Stimulated activated naive CD8-positive, alpha-beta T cell treated with anti-CD3 and anti-CD28 coated beads, Interleukin-15, amount 100 ng/mL, for 72 hours (primary cell): Measurements from ENCODE around the gene AIG1.

ENCODE experiments used
- ATAC-seq: fragments of 150-1000 bp; cut with Tn5 transposase; 2 replicates; pipeline ENCODE4 v1.10.0; 2021; ENCODE audit warnings: mild to moderate bottlenecking, moderate library complexity
- DNase-seq, 2 donors: peaks; one replicate each; pipeline ENCODE4 v3.0.0; 2021 to 2022
- H3K27ac Mint-ChIP-seq, 2 donors: one replicate each; pipeline ENCODE4 v1.8.0; 2022; ENCODE audit warnings: mild to moderate bottlenecking in 2 of 2, mixed read lengths in 2 of 2, moderate library complexity in 2 of 2
- H3K27me3 Mint-ChIP-seq: one replicate; pipeline ENCODE4 v1.8.0; 2022; ENCODE audit warnings: mixed read lengths
- H3K4me1 Mint-ChIP-seq: one replicate; pipeline ENCODE4 v1.8.0; 2022; ENCODE audit warnings: mild to moderate bottlenecking, mixed read lengths
- H3K4me3 Mint-ChIP-seq, 2 donors: one replicate each; pipeline ENCODE4 v1.8.0; 2022; ENCODE audit warnings: mild to moderate bottlenecking in 2 of 2, mixed read lengths in 2 of 2, moderate library complexity in 1 of 2
- H3K9me3 Mint-ChIP-seq, 2 donors: one replicate each; pipeline ENCODE4 v1.8.0; 2022; ENCODE audit warnings: mixed read lengths in 2 of 2

AIG1 gene

GRCh38 chr6:143221698-143222097 lies 161.0 kb downstream of the AIG1 start:
- Mint-ChIP-seq H3K9me3 (no peaks in the 10 kb centered on the region), H3K27me3 (no peaks in the 10 kb centered on the region), H3K27ac (peak overlapping the region in 1 of 2 donors; percentile 7), H3K4me3 (no peak overlapping the region), H3K4me1 (peaks cover 5% of the 10 kb centered on the region)
- DNase-seq (no peak), ATAC-seq (no peak)

- no peak for ATAC-seq
- H3K27ac Mint-ChIP-seq: no peak overlapping the region
Measured at GRCh38 chr6:143222310-143222709, 161.6 kb downstream of the AIG1 start.

GRCh38 chr6:143222801-143223231 lies 162.1 kb downstream of the AIG1 start:
- H3K9me3 Mint-ChIP-seq: no peaks in the 10 kb centered on the region
- no peak overlapping the region for H3K4me3 Mint-ChIP-seq
- DNase-seq (no peak), ATAC-seq (no peak)
- no peaks in the 10 kb centered on the region for H3K27me3 Mint-ChIP-seq
- no peak overlapping the region for H3K27ac Mint-ChIP-seq
- peaks cover 5% of the 10 kb centered on the region for H3K4me1 Mint-ChIP-seq

More at GRCh38 chr6:143222310-143222709, 161.6 kb downstream of the AIG1 start:
- Mint-ChIP-seq H3K27me3 (no peaks in the 10 kb centered on the region), H3K4me3 (no peak overlapping the region), H3K4me1 (peaks cover 5% of the 10 kb centered on the region), H3K9me3 (no peaks in the 10 kb centered on the region)
- no peak for DNase-seq

- H3K4me3 Mint-ChIP-seq: no peak overlapping the region
- DNase-seq (no peak), ATAC-seq (no peak)
- H3K9me3 Mint-ChIP-seq: peaks cover 0 to 6% of the 10 kb centered on the region in 2 donors
- H3K4me1 Mint-ChIP-seq: peaks cover 5% of the 10 kb centered on the region
- no peaks in the 10 kb centered on the region for H3K27me3 Mint-ChIP-seq
- no peak overlapping the region for H3K27ac Mint-ChIP-seq
Measured at GRCh38 chr6:143223895-143224294, 163.2 kb downstream of the AIG1 start.

GRCh38 chr6:143224516-143224915 lies 163.8 kb downstream of the AIG1 start:
- Mint-ChIP-seq H3K27me3 (no peaks in the 10 kb centered on the region), H3K27ac (peak overlapping the region in 1 of 2 donors; percentile 33), H3K4me3 (no peak overlapping the region), H3K4me1 (peaks cover 5% of the 10 kb centered on the region), H3K9me3 (peaks cover 0 to 6% of the 10 kb centered on the region in 2 donors)
- ATAC-seq (no peak), DNase-seq (no peak)

GRCh38 chr6:143225929-143226328 lies 165.2 kb downstream of the AIG1 start:
- peaks cover 0 to 6% of the 10 kb centered on the region in 2 donors for H3K9me3 Mint-ChIP-seq
- ATAC-seq (no peak), DNase-seq (no peak)
- no peak overlapping the region for H3K27ac Mint-ChIP-seq
- H3K4me1 Mint-ChIP-seq: no peaks in the 10 kb centered on the region
- no peak overlapping the region for H3K4me3 Mint-ChIP-seq
- no peaks in the 10 kb centered on the region for H3K27me3 Mint-ChIP-seq

GRCh38 chr6:143227675-143228074 lies 167.0 kb downstream of the AIG1 start:
- H3K9me3 Mint-ChIP-seq: peaks cover 0 to 6% of the 10 kb centered on the region in 2 donors
- no peaks in the 10 kb centered on the region for H3K27me3 Mint-ChIP-seq
- ATAC-seq: no peak
- H3K4me3 Mint-ChIP-seq: no peak overlapping the region
- H3K27ac Mint-ChIP-seq: no peak overlapping the region
- H3K4me1 Mint-ChIP-seq: no peaks in the 10 kb centered on the region
- DNase-seq: no peak

- Mint-ChIP-seq H3K9me3 (peaks cover 0 to 6% of the 10 kb centered on the region in 2 donors), H3K4me3 (no peak overlapping the region), H3K4me1 (no peaks in the 10 kb centered on the region), H3K27me3 (no peaks in the 10 kb centered on the region), H3K27ac (no peak overlapping the region)
- DNase-seq (no peak), ATAC-seq (peak; percentile 55)
Measured at GRCh38 chr6:143229400-143229799, 168.7 kb downstream of the AIG1 start.

GRCh38 chr6:143232849-143233248 lies 172.2 kb downstream of the AIG1 start:
- H3K4me1 Mint-ChIP-seq: no peaks in the 10 kb centered on the region
- H3K27ac Mint-ChIP-seq: no peak overlapping the region
- no peak for ATAC-seq

GRCh38 chr6:143233554-143234285 lies 173.0 kb downstream of the AIG1 start:
- H3K27ac Mint-ChIP-seq: no peak overlapping the region
- DNase-seq: no peak
- no peaks in the 10 kb centered on the region for H3K4me1 Mint-ChIP-seq

More at GRCh38 chr6:143232849-143233248, 172.2 kb downstream of the AIG1 start:
- no peaks in the 10 kb centered on the region for H3K27me3 Mint-ChIP-seq
- DNase-seq: peak; percentile 5 to 26
- H3K4me3 Mint-ChIP-seq: no peak overlapping the region
- peaks cover 0 to 6% of the 10 kb centered on the region in 2 donors for H3K9me3 Mint-ChIP-seq

GRCh38 chr6:143234734-143235133 lies 174.0 kb downstream of the AIG1 start:
- ATAC-seq: no peak
- Mint-ChIP-seq H3K27me3 (no peaks in the 10 kb centered on the region), H3K4me1 (no peaks in the 10 kb centered on the region), H3K27ac (no peak overlapping the region), H3K9me3 (peaks cover 7 to 8% of the 10 kb centered on the region in 2 donors), H3K4me3 (no peak overlapping the region)
- DNase-seq: no peak

More at GRCh38 chr6:143233554-143234285, 173.0 kb downstream of the AIG1 start:
- Mint-ChIP-seq H3K4me3 (no peak overlapping the region), H3K27me3 (no peaks in the 10 kb centered on the region), H3K9me3 (peaks cover 1 to 6% of the 10 kb centered on the region in 2 donors)
- ATAC-seq: no peak

- no peak overlapping the region for H3K4me3 Mint-ChIP-seq
- no peaks in the 10 kb centered on the region for H3K4me1 Mint-ChIP-seq
- ATAC-seq: no peak
- no peak overlapping the region for H3K27ac Mint-ChIP-seq
- DNase-seq: no peak
- no peaks in the 10 kb centered on the region for H3K27me3 Mint-ChIP-seq
- H3K9me3 Mint-ChIP-seq: peaks cover 7 to 8% of the 10 kb centered on the region in 2 donors
Measured at GRCh38 chr6:143236151-143236798, 175.6 kb downstream of the AIG1 start.

- no peak overlapping the region for H3K27ac Mint-ChIP-seq
- H3K4me1 Mint-ChIP-seq: no peaks in the 10 kb centered on the region
- peaks cover 7 to 8% of the 10 kb centered on the region in 2 donors for H3K9me3 Mint-ChIP-seq
- DNase-seq: no peak
- no peaks in the 10 kb centered on the region for H3K27me3 Mint-ChIP-seq
- no peak for ATAC-seq
- no peak overlapping the region for H3K4me3 Mint-ChIP-seq
Measured at GRCh38 chr6:143238306-143238705, 177.6 kb downstream of the AIG1 start.

GRCh38 chr6:143241111-143241510 lies 180.4 kb downstream of the AIG1 start:
- DNase-seq (no peak), ATAC-seq (no peak)
- no peaks in the 10 kb centered on the region for H3K27me3 Mint-ChIP-seq
- H3K4me1 Mint-ChIP-seq: no peaks in the 10 kb centered on the region
- no peak overlapping the region for H3K4me3 Mint-ChIP-seq
- H3K27ac Mint-ChIP-seq: peak overlapping the region in 1 of 2 donors; percentile 6
- peaks cover 8 to 9% of the 10 kb centered on the region in 2 donors for H3K9me3 Mint-ChIP-seq

- DNase-seq: no peak
- H3K4me3 Mint-ChIP-seq: no peak overlapping the region
- no peak overlapping the region for H3K27ac Mint-ChIP-seq
- no peak for ATAC-seq
- no peaks in the 10 kb centered on the region for H3K4me1 Mint-ChIP-seq
- H3K9me3 Mint-ChIP-seq: peaks cover 8 to 13% of the 10 kb centered on the region in 2 donors
- H3K27me3 Mint-ChIP-seq: no peaks in the 10 kb centered on the region
Measured at GRCh38 chr6:143241911-143242310, 181.2 kb downstream of the AIG1 start.

- Mint-ChIP-seq H3K9me3 (peaks cover under 1 to 11% of the 10 kb centered on the region in 2 donors), H3K27me3 (no peaks in the 10 kb centered on the region), H3K27ac (no peak overlapping the region), H3K4me1 (peaks cover 8% of the 10 kb centered on the region), H3K4me3 (no peak overlapping the region)
- ATAC-seq: no peak
- no peak for DNase-seq
Measured at GRCh38 chr6:143243786-143244185, 183.1 kb downstream of the AIG1 start.
